Activated T-cell treated with anti-CD3 and anti-CD28 coated beads, Interleukin-2, amount 50 U/mL, for 24 hours (primary cell): Measurements from ENCODE around the gene SMYD3.
"Not testable (repeated sequence)": the region's sequence is repeated elsewhere in the genome, so short reads cannot be mapped to it uniquely, and the experiment has no call there.

Experiments used
- DNase-seq: peaks from one replicate; pipeline ENCODE4 v3.0.0-alpha.2; 2020
- H3K27ac Mint-ChIP-seq: 2 replicates; pipeline ENCODE4 v1.8.0; 2020; ENCODE audit warnings: mild to moderate bottlenecking, mixed read lengths
- H3K27me3 Mint-ChIP-seq: 2 replicates; pipeline ENCODE4 v1.8.0; 2020; ENCODE audit warnings: mixed read lengths
- H3K36me3 Mint-ChIP-seq: 2 replicates; pipeline ENCODE4 v1.8.0; 2020; ENCODE audit warnings: low read depth, mixed read lengths
- H3K4me1 Mint-ChIP-seq: 2 replicates; pipeline ENCODE4 v1.8.0; 2020; ENCODE audit warnings: low read depth, mixed read lengths
- H3K4me3 Mint-ChIP-seq: 2 replicates; pipeline ENCODE4 v1.8.0; 2020; ENCODE audit warnings: mild to moderate bottlenecking, moderate library complexity, mixed read lengths
- H3K9me3 Mint-ChIP-seq: 2 replicates; pipeline ENCODE4 v1.8.0; 2020; ENCODE audit warnings: mixed read lengths

SMYD3 gene

DNA sequence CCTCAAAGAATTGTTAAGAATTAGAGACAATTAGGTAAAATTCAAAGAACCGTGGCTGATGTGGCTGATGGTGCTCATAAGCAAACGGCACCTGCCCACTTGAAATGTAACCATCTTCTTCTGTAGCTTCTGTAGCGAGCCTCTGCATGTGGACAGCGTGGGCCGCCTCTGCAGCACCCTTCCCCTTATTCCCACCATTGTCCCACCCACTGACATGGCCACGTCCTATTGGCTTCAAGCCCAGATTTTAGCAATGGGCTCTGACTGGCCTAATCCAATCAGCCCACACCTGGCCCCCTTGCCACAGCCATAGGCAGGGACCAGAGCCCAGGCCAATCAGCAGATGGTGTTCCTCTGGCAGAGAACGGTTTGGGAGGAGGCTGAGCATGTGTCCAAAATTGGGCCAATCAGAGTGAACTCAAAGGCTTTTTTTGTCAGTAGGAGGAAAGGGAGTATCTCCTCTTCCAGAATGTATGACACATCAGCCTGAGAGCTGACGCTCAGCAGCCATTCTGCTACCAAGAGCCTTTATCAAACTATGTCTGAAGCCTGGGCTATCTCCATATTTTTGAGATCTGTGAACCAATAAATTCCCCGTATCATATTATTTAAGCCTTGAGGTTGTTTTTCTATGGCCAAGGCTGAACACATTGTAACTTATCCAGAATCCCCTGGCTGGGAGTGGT, 518.5 kb downstream of the SMYD3 start:
- Mint-ChIP-seq H3K4me3 (no peak overlapping the region), H3K27ac (no peak overlapping the region), H3K36me3 (no peaks in the 10 kb centered on the region), H3K27me3 (no peaks in the 10 kb centered on the region), H3K9me3 (no peaks in the 10 kb centered on the region), H3K4me1 (peaks cover 5% of the 10 kb centered on the region)
- DNase-seq = no peak

DNA sequence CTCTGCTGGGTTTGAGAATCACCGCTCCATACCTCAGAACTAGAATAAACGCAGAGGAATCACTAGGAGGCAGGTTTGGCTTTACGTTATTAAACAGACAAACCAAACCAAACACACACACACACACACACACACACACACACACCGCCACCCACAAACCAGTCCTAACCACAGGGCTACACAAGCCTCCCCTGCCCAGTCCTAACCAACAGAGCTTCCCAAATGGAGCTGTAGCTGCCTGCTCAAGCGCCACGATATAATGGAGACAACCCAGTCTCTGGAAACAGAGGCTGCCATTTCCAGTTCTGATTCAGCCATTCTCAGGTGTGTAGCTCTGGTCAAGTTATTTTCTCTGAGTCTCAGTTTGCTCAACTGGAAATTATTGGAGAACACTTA, 519.1 kb downstream of the SMYD3 start:
- peaks cover 6% of the 10 kb centered on the region for H3K4me1 Mint-ChIP-seq

DNA sequence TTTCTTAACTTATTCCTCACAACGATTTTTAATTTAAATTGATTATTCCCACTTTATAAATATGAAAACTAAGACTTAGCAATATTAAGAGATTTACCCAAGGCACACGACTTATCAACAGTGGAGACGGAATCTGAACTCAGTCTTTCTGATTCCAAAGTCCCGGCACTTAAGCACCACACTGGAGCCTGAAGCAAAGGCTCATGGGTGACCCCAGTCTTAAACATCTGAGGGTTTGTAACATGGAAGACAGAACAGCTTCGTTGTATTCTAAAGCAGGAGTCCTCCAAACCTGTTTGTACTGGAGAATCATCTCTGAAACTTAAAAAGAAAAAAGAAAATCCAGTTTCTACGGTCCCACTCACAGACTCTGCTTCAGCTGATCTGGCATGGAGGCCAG, 519.5 kb downstream of the SMYD3 start:
- Mint-ChIP-seq H3K27ac (no peak overlapping the region), H3K4me3 (no peak overlapping the region), H3K36me3 (no peaks in the 10 kb centered on the region), H3K9me3 (no peaks in the 10 kb centered on the region), H3K4me1 (peaks cover 6% of the 10 kb centered on the region), H3K27me3 (no peaks in the 10 kb centered on the region)
- no peak for DNase-seq

More for the DNA sequence above, 519.1 kb downstream of the SMYD3 start:
- Mint-ChIP-seq H3K9me3 (no peaks in the 10 kb centered on the region), H3K27me3 (no peaks in the 10 kb centered on the region), H3K36me3 (no peaks in the 10 kb centered on the region), H3K4me3 (no peak overlapping the region), H3K27ac (no peak overlapping the region)
- DNase-seq = no peak

DNA sequence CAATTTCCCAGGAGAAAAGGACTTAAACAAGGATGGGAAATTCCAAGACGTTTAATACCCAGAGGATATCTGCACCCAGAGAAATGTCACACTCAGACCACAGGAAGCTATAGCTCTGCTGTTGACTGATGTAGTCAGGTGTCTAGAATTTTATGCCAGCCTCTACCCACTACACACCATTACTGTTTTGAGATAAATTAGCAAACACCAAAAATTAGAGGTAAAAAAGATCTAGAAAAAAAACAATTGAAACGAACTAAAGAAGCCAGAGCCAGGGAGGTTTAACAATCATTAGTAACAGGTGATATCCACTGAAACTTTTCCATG, 519.9 kb downstream of the SMYD3 start:
- H3K27ac Mint-ChIP-seq = no peak overlapping the region
- no peak overlapping the region for H3K4me3 Mint-ChIP-seq
- H3K9me3 Mint-ChIP-seq = no peaks in the 10 kb centered on the region

GRCh38 chr1:245986404-245987218, 520.5 kb downstream of the SMYD3 start:
- Mint-ChIP-seq H3K4me3 (no peak overlapping the region), H3K4me1 (peaks cover 6% of the 10 kb centered on the region), H3K27ac (no peak overlapping the region), H3K36me3 (no peaks in the 10 kb centered on the region), H3K27me3 (no peaks in the 10 kb centered on the region), H3K9me3 (no peaks in the 10 kb centered on the region)
- DNase-seq = no peak

More for the DNA sequence above, 519.9 kb downstream of the SMYD3 start:
- H3K27me3 Mint-ChIP-seq = no peaks in the 10 kb centered on the region
- DNase-seq = no peak
- no peaks in the 10 kb centered on the region for H3K36me3 Mint-ChIP-seq
- peaks cover 6% of the 10 kb centered on the region for H3K4me1 Mint-ChIP-seq

DNA sequence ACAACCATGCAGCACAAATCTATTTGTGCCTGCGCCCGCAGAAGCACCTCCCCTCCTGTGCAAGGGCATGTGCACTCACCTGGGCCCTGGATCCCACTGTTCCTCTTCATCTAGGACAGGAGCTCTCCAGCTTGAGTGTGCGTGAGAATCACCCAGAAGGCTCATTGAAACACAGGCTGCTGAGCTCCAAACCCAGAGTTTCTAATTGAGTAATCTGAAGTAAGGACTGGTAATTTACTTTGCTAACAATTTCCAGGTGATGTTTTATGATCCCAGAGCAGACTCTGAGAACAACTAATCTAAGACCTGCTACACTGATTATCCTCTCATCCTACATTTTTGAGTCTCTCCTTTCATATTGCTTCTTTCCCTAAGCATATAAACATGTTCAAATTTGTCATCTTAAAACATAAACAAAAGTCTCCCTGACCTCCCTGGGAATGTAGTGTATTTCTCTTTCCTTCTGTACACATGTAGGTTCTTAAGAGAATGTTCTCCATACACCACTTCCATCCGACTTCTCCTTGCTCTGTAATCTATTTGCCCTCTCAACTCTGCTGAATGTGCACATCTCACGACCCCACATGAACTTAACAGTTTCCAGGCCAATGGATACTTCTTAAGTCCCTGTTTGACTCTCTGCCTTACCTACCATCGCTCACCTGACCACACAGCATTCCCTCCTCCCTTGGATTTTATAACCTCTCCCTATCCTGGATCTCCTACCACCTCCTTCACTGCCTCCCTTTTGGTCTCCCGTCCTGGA, 522.5 kb downstream of the SMYD3 start:
- no peak for DNase-seq
- H3K27ac Mint-ChIP-seq = no peak overlapping the region
- H3K9me3 Mint-ChIP-seq = no peaks in the 10 kb centered on the region
- H3K36me3 Mint-ChIP-seq = no peaks in the 10 kb centered on the region
- H3K4me3 Mint-ChIP-seq = no peak overlapping the region
- H3K27me3 Mint-ChIP-seq = no peaks in the 10 kb centered on the region
- H3K4me1 Mint-ChIP-seq = peaks cover 6% of the 10 kb centered on the region

DNA sequence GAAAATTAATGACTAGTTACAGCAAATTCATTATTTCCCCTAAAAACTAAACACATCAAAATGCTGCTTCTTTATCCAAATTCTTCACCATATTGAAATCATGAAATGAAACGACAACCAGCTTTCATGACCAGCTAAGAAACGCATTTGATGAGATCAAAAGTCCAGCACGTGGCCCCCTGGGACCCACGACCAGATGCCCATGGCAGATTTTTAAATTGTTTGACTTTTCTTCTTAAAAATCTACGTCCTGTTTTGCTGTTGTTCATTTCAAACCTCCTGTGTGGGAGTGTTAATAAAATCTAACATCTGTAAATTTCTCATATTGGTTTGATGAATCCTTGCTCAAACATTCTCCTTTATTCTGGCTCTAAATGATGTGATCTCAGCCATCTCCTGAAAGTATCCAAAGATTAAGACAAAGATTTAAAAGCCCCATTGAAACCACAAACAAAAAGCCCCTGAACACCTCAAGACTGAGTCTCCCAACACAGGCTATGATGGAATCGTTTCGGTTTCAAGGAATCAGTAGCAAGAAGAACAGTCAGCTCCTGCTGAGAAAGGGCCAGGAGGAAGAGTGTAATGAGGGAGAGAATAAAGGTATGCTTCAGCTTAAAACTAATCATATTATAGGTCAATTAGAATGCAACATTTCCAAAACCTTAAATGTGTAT, 523.6 kb downstream of the SMYD3 start:
- H3K27ac Mint-ChIP-seq = no peak overlapping the region

GRCh38 chr1:245979589-245979988, 527.5 kb downstream of the SMYD3 start:
- H3K4me3 Mint-ChIP-seq = no peak overlapping the region
- H3K27me3 Mint-ChIP-seq = no peaks in the 10 kb centered on the region
- H3K36me3 Mint-ChIP-seq = no peaks in the 10 kb centered on the region
- peaks cover 5% of the 10 kb centered on the region for H3K4me1 Mint-ChIP-seq
- no peak for DNase-seq
- no peaks in the 10 kb centered on the region for H3K9me3 Mint-ChIP-seq
- no peak overlapping the region for H3K27ac Mint-ChIP-seq

More for the DNA sequence above, 523.6 kb downstream of the SMYD3 start:
- DNase-seq = no peak
- H3K36me3 Mint-ChIP-seq = no peaks in the 10 kb centered on the region
- no peaks in the 10 kb centered on the region for H3K27me3 Mint-ChIP-seq
- H3K4me3 Mint-ChIP-seq = no peak overlapping the region
- H3K9me3 Mint-ChIP-seq = no peaks in the 10 kb centered on the region
- H3K4me1 Mint-ChIP-seq = peaks cover 9% of the 10 kb centered on the region

- no peaks in the 10 kb centered on the region for H3K36me3 Mint-ChIP-seq
- H3K4me3 Mint-ChIP-seq = no peak overlapping the region
- DNase-seq = no peak
- H3K9me3 Mint-ChIP-seq = no peaks in the 10 kb centered on the region
- peaks cover 5% of the 10 kb centered on the region for H3K4me1 Mint-ChIP-seq
- H3K27me3 Mint-ChIP-seq = no peaks in the 10 kb centered on the region
- H3K27ac Mint-ChIP-seq = no peak overlapping the region
Measured at GRCh38 chr1:245978915-245979314, 528.2 kb downstream of the SMYD3 start.

- Mint-ChIP-seq H3K4me1 (no peaks in the 10 kb centered on the region), H3K36me3 (no peaks in the 10 kb centered on the region), H3K27ac (no peak overlapping the region), H3K9me3 (peaks cover 3% of the 10 kb centered on the region), H3K27me3 (no peaks in the 10 kb centered on the region), H3K4me3 (no peak overlapping the region)
- DNase-seq = no peak
Measured at GRCh38 chr1:245972476-245972875, 534.6 kb downstream of the SMYD3 start.

DNA sequence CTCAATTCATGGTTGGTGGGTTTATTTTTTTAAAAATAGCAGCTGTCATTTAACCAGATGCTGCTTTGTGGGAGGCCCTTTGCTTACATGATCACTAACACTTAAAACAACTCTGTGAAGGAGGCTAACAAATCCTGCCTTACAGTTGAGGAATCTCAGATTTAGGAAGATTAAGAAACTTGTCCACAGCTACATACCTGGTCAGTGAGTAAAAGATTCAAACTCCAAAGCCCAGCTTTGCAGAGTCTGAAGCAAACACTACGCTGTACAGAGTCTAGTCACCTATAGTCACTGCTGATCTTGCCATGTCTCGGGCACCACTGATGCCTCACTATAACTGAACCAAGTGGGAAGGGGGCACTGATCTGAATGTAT, 535.4 kb downstream of the SMYD3 start:
- H3K36me3 Mint-ChIP-seq = no peaks in the 10 kb centered on the region
- H3K4me3 Mint-ChIP-seq = no peak overlapping the region
- H3K27ac Mint-ChIP-seq = no peak overlapping the region
- DNase-seq = no peak
- H3K27me3 Mint-ChIP-seq = no peaks in the 10 kb centered on the region
- peaks cover 3% of the 10 kb centered on the region for H3K9me3 Mint-ChIP-seq
- H3K4me1 Mint-ChIP-seq = no peaks in the 10 kb centered on the region

GRCh38 chr1:245971076-245971710, 535.9 kb downstream of the SMYD3 start:
- H3K4me1 Mint-ChIP-seq, H3K36me3 Mint-ChIP-seq, H3K27ac Mint-ChIP-seq, H3K4me3 Mint-ChIP-seq, H3K27me3 Mint-ChIP-seq, DNase-seq, H3K9me3 Mint-ChIP-seq: not testable (repeated sequence)

DNA sequence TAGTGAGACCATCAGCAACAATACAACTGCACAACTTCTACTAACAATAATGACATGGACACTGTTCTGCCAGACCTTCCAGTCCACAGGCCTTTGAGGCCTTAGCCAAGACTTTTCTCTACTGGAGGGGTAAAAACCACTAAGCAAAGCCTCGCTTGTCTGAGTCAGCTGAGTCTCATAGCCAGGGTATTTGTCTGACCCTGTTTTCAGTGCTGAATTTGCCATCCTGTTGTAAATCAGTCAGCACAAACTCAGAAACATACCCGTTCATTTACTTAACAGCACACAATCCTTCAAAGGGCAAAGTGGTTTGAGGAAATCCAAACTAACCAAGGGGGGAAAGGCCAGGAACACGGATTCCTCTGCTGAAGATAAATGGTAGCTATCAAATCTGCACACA, 537.8 kb downstream of the SMYD3 start:
- H3K4me1 Mint-ChIP-seq = peaks cover 5% of the 10 kb centered on the region
- peaks cover 3% of the 10 kb centered on the region for H3K9me3 Mint-ChIP-seq
- no peaks in the 10 kb centered on the region for H3K27me3 Mint-ChIP-seq
- no peak overlapping the region for H3K4me3 Mint-ChIP-seq
- no peaks in the 10 kb centered on the region for H3K36me3 Mint-ChIP-seq
- H3K27ac Mint-ChIP-seq = no peak overlapping the region
- no peak for DNase-seq

DNA sequence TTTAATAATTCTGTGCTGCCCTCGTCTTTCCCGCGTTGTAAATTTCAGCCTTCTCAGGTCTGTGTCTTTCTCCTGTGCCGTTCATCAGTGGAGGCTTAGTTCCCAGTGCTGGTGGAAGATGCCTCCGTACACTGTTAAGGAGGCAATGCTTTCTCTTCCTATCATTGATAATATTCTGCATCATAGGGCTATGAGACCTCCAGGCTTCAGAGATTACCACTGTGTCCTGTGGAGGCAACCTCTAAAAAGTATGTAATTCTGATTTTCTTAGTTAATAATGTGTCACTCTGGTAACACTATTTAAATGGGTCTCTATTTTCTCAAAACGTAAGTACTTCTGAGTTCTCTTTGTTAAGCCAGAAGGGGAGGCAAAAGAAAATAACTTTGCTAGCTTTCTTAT, 538.3 kb downstream of the SMYD3 start:
- Mint-ChIP-seq H3K27me3 (no peaks in the 10 kb centered on the region), H3K4me3 (no peak overlapping the region), H3K27ac (no peak overlapping the region), H3K36me3 (no peaks in the 10 kb centered on the region), H3K9me3 (peaks cover 3% of the 10 kb centered on the region), H3K4me1 (peaks cover 5% of the 10 kb centered on the region)
- DNase-seq = no peak
